ENCODE data around the gene BACE1-AS.
A peak's percentile ranks its signal among the peaks of the same experiment; 100 is the strongest.

BACE1-AS gene

DNA sequence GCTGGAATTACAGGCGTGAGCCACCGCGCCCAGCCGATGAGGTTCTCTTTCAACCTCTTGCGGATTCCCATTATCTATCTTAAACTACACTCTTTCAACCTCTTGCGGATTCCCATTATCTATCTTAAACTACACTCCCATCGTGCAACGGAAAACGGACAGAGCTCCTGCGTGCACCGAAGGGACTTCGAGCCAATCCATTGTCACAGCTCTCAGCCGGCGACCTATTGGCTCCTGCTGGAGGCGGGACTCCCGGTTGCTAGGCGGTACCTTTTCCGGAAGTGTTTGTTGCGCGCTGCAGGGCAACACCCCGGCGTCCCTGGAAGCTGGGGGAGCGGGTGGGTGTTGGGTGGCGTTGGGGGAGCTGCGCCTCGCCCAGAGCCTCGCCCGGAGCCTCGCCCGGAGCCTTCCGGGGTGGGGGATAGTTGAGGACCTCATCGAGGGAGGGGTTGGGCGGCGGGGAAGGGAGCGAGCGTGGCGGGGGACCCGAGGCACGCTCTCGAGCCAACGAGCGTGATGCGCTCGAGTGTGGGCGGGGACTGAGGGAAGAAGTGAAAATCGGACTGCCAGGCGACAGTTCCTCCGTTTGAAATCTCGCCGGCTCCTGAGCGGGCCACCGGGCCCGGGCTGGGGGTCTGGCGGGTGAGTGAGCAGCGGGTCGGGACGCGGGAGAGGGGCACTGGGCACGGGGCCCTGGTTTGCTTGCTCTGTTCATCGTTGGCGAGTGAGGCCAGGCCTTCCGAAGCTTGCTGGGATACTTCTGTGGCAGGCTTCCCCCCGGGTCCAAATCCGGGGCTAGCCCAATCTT lies 36.6 kb downstream of the BACE1-AS start, which contains the start of gene CEP164:
Gene CEP164 (plus strand): TSS at position 288 of the 808 bp plus-strand sequence. CDS start 10,733 bp downstream, outside the sequence.
- peak; percentile 92 for DNase-seq

DNA sequence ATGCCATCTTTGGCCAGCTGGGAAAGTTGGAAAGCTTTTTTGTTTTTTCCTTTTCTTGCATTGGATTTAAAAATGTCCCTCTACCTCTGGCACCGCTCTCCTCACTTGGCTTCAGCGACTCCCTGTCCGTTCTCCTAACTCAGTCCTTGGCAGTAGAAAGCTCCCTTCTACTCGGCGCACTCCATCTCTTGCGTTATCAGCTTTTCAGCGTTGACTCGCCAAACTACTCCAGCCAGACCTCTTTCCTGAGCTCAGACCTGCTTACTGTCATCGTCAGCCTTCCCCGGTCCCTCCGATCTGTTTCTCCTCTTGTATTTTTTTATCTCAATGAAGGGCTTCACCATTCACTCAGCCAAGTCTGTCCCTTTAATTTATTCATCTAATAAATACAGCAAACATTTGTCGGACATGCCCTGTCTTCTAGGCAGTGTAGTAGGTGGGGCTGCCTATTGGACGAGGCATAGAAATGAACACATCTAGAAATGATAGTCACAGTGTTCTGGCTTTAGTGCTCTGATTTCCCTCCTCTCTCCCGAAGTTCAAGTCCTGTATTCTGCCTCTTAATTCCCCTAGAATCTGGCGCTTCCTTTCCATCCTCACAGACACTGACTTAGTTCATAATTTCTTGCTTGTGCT lies 37.3 kb downstream of the BACE1-AS start:
- DNase-seq, result no peak

DNA sequence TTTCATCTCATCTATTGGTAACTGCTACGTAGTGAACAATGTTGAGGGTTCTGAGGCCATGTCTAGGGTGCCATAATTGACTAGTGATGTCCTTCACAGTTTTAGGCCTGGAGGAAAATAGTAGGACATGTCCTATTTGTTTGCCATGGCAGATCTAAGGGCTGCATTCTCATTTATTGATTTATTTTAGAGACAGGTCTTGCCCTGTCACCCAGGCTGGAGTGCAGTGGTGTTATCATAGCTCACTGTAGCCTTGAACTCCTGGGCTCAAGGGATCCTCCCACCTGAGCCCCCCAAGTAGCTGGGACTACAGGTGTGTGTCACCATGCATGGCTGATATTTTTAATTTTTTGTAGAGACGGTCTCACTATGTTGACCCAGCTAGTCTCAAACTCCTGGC lies 41.7 kb downstream of the BACE1-AS start:
- no peak for DNase-seq

DNA sequence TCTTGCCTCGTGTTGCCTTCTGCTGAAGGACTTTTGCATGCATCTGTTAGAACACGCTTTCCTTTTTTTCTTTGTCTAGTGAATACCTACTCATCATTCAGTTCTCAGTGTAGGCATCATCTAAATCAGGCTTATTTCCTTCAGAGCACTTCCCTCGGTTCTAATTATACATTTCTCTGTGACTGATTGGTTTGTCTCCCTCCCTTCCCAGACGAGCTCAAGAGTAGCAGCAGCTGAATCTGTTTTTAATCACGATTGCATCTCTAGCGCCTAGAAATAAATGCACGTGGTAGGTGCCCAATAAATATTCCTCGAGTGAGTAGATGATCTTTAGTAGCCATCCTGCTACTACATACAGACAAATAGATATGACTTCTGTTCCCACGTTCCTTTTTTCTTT lies 42.8 kb downstream of the BACE1-AS start:
- no peak for DNase-seq

DNA sequence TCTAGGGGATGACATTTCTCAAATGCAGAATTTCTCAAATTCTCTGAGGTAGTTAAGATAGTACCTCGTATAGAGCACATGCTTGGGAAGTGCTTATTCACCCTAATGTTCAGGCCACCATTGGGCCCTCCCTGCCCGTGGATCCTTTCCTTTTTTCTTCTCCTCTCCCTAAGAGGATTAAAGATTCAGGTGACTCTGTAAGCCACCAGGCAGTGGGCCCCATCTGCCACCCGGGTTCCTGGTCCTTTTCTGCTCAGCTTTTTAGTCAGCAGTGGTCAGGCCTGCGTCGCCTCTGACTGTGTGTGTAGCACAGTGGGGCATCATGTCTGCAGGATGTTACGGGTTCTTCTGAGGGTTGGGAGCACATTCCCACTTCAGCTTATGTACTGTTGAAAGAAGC lies 43.8 kb downstream of the BACE1-AS start:
- DNase-seq, result no peak

DNA sequence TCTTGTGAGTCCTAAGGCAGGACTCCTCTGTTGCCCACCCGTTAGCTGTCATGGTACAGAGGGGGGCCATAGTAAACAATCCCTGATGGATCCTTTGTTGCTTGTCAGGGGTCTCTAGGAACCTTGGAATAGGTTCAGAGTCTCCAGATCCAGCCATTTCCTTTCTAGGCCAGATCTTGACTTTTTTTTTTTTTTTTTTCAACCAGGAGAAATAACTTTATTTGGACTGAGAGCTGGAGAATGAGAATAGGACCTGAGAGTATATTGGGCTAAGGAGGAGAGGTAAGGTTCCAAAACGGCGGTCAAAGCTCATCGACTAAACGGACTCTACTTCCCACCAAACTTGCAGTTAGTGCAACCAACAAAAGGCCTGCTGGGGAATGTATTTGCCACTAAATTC lies 44.3 kb downstream of the BACE1-AS start:
- DNase-seq, result no peak

DNA sequence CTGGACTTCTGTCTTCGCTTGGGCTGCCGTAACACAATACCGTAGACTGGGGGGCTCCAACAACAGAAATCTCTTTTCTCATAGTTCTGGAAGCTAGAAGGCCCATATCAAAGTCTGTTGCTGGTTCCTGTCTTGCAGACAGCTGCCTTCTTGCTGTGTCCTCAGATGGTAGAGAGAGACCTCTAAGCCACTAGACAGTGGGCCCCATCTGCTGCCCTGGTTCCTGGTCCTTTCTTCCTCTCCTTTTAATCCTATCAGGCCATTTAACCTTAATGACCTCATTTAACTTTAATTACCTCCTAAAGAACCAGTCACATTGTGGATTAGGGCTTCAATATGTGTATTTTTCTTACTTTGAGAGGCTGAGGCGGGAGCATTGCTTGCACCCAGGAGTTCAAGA lies 45.9 kb downstream of the BACE1-AS start:
- no peak for DNase-seq

All from stimulated activated CD4-positive, alpha-beta T cell treated with anti-CD3 and anti-CD28 coated beads, Interleukin-4, amount 100 ng/mL, for 1 hour (primary cell).